Mucosa of rectum (tissue), 2 donors: ENCODE measurements around the gene SYT7.

ENCODE experiments used
- H3K27ac ChIP-seq, 2 donors: one replicate each; pipeline ENCODE4 v1.7.0; 2013; ENCODE audit warnings: inconsistent platforms in 2 of 2, low read depth in 2 of 2, low read length in 2 of 2
- H3K27me3 ChIP-seq, 2 donors: one replicate each; pipeline ENCODE4 v1.7.0; 2013; ENCODE audit warnings: low read length in 2 of 2; ENCODE audit not compliant: control insufficient read depth in 2 of 2, insufficient read depth in 2 of 2
- H3K36me3 ChIP-seq, 2 donors: one replicate each; pipeline ENCODE4 v1.7.0; 2013; ENCODE audit warnings: low read length in 2 of 2; ENCODE audit not compliant: control insufficient read depth in 2 of 2, insufficient read depth in 2 of 2
- H3K4me1 ChIP-seq, 2 donors: one replicate each; pipeline ENCODE4 v1.7.0; 2013; ENCODE audit warnings: low read length in 2 of 2, mild to moderate bottlenecking in 1 of 2; ENCODE audit not compliant: control insufficient read depth in 2 of 2, insufficient read depth in 2 of 2
- H3K4me3 ChIP-seq, 2 donors: one replicate each; pipeline ENCODE4 v1.7.0; 2013; ENCODE audit warnings: low read length in 2 of 2
- H3K9ac ChIP-seq, 2 donors: one replicate each; pipeline ENCODE4 v1.7.0; 2013; ENCODE audit warnings: low read length in 2 of 2, low read depth in 1 of 2, mild to moderate bottlenecking in 1 of 2
- H3K9me3 ChIP-seq, 2 donors: one replicate each; pipeline ENCODE4 v1.7.0; 2013; ENCODE audit warnings: low read length in 2 of 2; ENCODE audit not compliant: control insufficient read depth in 2 of 2
- donor health status: healthy.
- donor health status: Normal muscosa, but diverticular disease.

SYT7 gene

DNA sequence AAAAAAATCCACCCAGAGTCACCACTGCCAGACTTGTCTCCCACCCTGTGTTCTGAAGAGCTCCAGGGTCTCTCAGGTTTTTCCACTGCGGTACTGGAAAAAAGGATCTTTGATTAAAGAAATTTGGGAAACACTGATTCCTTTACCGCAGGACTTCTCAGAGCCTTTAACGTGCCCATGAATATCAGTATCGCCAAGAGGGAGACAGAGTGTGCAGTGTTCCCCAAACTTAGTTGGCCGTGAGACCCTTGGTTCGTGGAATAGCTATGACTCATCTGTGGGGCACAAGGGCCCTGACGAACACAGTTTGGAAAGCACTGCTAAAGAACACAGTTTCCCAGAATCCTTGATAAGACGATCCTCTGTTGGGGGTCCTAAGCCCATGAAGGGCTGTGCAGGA is 31.7 kb downstream of the SYT7 start:
- Histone ChIP-seq H3K9ac (no peak overlapping the region), H3K9me3 (no peaks in the 10 kb centered on the region), H3K27me3 (peaks cover 1 to 6% of the 10 kb centered on the region in 2 donors), H3K4me3 (no peak overlapping the region), H3K36me3 (no peaks in the 10 kb centered on the region), H3K27ac (no peak overlapping the region), H3K4me1 (peaks cover 0 to 7% of the 10 kb centered on the region in 2 donors)

DNA sequence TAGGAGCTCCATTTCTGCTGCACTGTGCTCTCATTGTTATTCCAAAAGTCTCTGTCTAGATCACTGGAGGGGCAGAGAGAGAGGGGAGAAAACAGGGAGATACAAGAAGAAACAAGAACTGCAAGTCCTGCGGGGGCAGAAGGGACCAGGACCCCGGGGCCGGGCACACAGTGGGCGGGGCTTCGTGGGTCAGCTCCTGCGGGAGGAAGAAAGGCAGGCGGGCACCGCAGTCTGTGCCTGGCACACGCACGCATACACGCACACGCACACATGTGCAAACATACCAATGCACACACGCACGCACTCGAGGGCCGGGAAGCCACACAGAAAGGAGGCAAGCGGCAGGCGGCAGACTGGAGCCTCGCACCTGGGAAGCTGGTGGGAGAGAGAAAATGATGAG is 33.6 kb downstream of the SYT7 start:
- Histone ChIP-seq H3K4me1 (no peaks in the 10 kb centered on the region), H3K36me3 (no peaks in the 10 kb centered on the region), H3K27ac (no peak overlapping the region), H3K9me3 (no peaks in the 10 kb centered on the region), H3K27me3 (no peaks in the 10 kb centered on the region), H3K9ac (no peak overlapping the region), H3K4me3 (no peak overlapping the region)

- H3K9ac ChIP-seq, result no peak overlapping the region
- no peaks in the 10 kb centered on the region for H3K27me3 ChIP-seq
- H3K36me3 ChIP-seq, result no peaks in the 10 kb centered on the region
- peaks cover 0 to 3% of the 10 kb centered on the region in 2 donors for H3K4me1 ChIP-seq
- H3K4me3 ChIP-seq, result no peak overlapping the region
- H3K9me3 ChIP-seq, result no peaks in the 10 kb centered on the region
- no peak overlapping the region for H3K27ac ChIP-seq
These were observed 34.2 kb downstream of the SYT7 start for GRCh38 chr11:61546663-61547062.

DNA sequence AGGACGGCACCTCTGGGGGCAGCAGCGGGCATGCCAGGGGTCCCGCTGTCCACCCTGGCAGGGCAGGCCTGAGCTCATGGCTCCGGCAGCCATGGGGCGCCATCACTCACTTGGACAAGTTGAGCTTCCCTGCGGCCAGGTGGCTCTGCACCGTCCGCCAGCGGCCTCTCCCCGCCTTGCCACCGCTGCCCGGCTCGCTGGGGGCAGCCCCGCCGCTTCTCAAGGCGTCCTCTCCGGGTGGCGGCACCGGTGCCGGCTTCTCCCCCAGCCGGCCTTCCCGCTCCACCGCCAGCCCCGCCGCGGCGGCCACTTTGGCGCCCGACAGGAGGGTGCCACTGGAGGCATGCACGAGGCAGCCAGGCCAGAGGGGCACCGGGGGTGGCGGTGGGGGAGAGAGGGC is 35.0 kb downstream of the SYT7 start:
- Histone ChIP-seq H3K27me3 (no peaks in the 10 kb centered on the region), H3K27ac (no peak overlapping the region), H3K9ac (no peak overlapping the region), H3K36me3 (no peaks in the 10 kb centered on the region), H3K4me3 (no peak overlapping the region), H3K4me1 (peaks cover 0 to 4% of the 10 kb centered on the region in 2 donors), H3K9me3 (no peaks in the 10 kb centered on the region)

- peaks cover 0 to 4% of the 10 kb centered on the region in 2 donors for H3K4me1 ChIP-seq
- H3K4me3 ChIP-seq, result no peak overlapping the region
- no peaks in the 10 kb centered on the region for H3K36me3 ChIP-seq
- H3K27ac ChIP-seq, result no peak overlapping the region
- H3K27me3 ChIP-seq, result no peaks in the 10 kb centered on the region
- H3K9ac ChIP-seq, result no peak overlapping the region
- H3K9me3 ChIP-seq, result no peaks in the 10 kb centered on the region
These were observed 35.5 kb downstream of the SYT7 start for GRCh38 chr11:61545341-61545740.

DNA sequence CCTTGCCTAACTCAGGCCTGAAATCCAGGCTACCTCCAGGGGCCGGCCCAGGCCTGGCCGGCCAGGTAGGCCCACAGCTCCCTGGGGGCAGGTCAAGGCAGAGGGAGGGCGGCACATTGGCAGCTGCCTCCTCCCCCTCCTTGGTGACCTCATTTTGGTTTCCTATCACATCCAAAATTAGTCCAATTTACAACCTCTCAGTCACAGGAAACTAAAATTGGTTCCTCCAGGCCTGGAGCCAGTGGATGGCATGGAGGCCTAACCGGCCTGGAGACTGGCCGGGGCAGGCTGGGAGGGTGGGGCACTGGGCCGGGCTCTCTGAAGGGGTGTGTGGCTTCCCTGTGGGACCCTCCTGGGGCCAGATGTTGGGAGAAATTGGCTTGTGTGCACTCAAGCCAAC is 36.4 kb downstream of the SYT7 start:
- Histone ChIP-seq H3K9me3 (no peaks in the 10 kb centered on the region), H3K27me3 (no peaks in the 10 kb centered on the region), H3K27ac (no peak overlapping the region), H3K9ac (no peak overlapping the region), H3K4me1 (peaks cover 0 to 4% of the 10 kb centered on the region in 2 donors), H3K4me3 (no peak overlapping the region), H3K36me3 (no peaks in the 10 kb centered on the region)

GRCh38 chr11:61543606-61544306 is 37.1 kb downstream of the SYT7 start:
- H3K9me3 ChIP-seq, result no peaks in the 10 kb centered on the region
- H3K4me3 ChIP-seq, result no peak overlapping the region
- no peaks in the 10 kb centered on the region for H3K36me3 ChIP-seq
- no peak overlapping the region for H3K27ac ChIP-seq
- H3K4me1 ChIP-seq, result peaks cover 0 to 4% of the 10 kb centered on the region in 2 donors
- H3K27me3 ChIP-seq, result peaks cover 0 to 3% of the 10 kb centered on the region in 2 donors
- no peak overlapping the region for H3K9ac ChIP-seq

- Histone ChIP-seq H3K27me3 (peaks cover 0 to 4% of the 10 kb centered on the region in 2 donors), H3K4me1 (peaks cover 0 to 4% of the 10 kb centered on the region in 2 donors), H3K4me3 (no peak overlapping the region), H3K9me3 (no peaks in the 10 kb centered on the region), H3K27ac (no peak overlapping the region), H3K9ac (no peak overlapping the region), H3K36me3 (no peaks in the 10 kb centered on the region)
These were observed 38.2 kb downstream of the SYT7 start for GRCh38 chr11:61542705-61543104.

GRCh38 chr11:61542024-61542461 is 38.8 kb downstream of the SYT7 start:
- Histone ChIP-seq H3K4me3 (no peak overlapping the region), H3K27ac (no peak overlapping the region), H3K36me3 (no peaks in the 10 kb centered on the region), H3K4me1 (peaks cover 0 to 4% of the 10 kb centered on the region in 2 donors), H3K9ac (no peak overlapping the region), H3K27me3 (peaks cover 0 to 4% of the 10 kb centered on the region in 2 donors), H3K9me3 (no peaks in the 10 kb centered on the region)

GRCh38 chr11:61541598-61541997 is 39.3 kb downstream of the SYT7 start:
- Histone ChIP-seq H3K4me3 (no peak overlapping the region), H3K9ac (no peak overlapping the region), H3K4me1 (peaks cover 0 to 4% of the 10 kb centered on the region in 2 donors), H3K27me3 (peaks cover 0 to 4% of the 10 kb centered on the region in 2 donors), H3K36me3 (no peaks in the 10 kb centered on the region), H3K27ac (no peak overlapping the region), H3K9me3 (no peaks in the 10 kb centered on the region)
